Hypothalamus (tissue), 51 donors: Measurements from ENCODE around the gene MORC1.
"Not testable (repeated sequence)": the region's sequence is repeated elsewhere in the genome, so short reads cannot be mapped to it uniquely, and the experiment has no call there.

Source experiments
- DNase-seq, 51 donors: peaks; one replicate each; lab custom pipeline; 2025; lab: John Stamatoyannopoulos, UW

Gene MORC1

GRCh38 chr3:109117939-109118338, at the start of gene MORC1:
Gene MORC1 (minus strand): TSS chr3:109118134. CDS start chr3:109118059, 75 bp downstream.
- no peak for DNase-seq

GRCh38 chr3:109165905-109166304, 48.0 kb upstream of the MORC1 start:
- no peak for DNase-seq

GRCh38 chr3:109161487-109162123, 43.7 kb upstream of the MORC1 start:
- no peak for DNase-seq

GRCh38 chr3:109155828-109156227, 37.9 kb upstream of the MORC1 start:
- no peak for DNase-seq

- no peak for DNase-seq
Measured at GRCh38 chr3:109154979-109155378, 37.0 kb upstream of the MORC1 start.

- DNase-seq: no peak
Measured at GRCh38 chr3:109152320-109152719, 34.4 kb upstream of the MORC1 start.

- DNase-seq: no peak
Measured at GRCh38 chr3:109149078-109149477, 31.1 kb upstream of the MORC1 start.

GRCh38 chr3:109143646-109144045, 25.7 kb upstream of the MORC1 start:
- DNase-seq: no peak

GRCh38 chr3:109140318-109140717, 22.4 kb upstream of the MORC1 start:
- DNase-seq: no peak

GRCh38 chr3:109137761-109138160, 19.8 kb upstream of the MORC1 start:
- no peak for DNase-seq

- no peak for DNase-seq
Measured at GRCh38 chr3:109136523-109136922, 18.6 kb upstream of the MORC1 start, which contains the start of gene C3orf85. Gene C3orf85 (plus strand): TSS chr3:109136719. CDS start chr3:109136848, 129 bp downstream.

GRCh38 chr3:109133474-109133816, 15.5 kb upstream of the MORC1 start:
- DNase-seq: not testable (repeated sequence)

- no peak for DNase-seq
Measured at GRCh38 chr3:109132801-109133473, 15.0 kb upstream of the MORC1 start.

GRCh38 chr3:109131276-109131675, 13.3 kb upstream of the MORC1 start:
- DNase-seq: no peak

GRCh38 chr3:109127553-109127952, 9.6 kb upstream of the MORC1 start:
- no peak for DNase-seq

GRCh38 chr3:109125902-109126301, 8.0 kb upstream of the MORC1 start:
- DNase-seq: no peak

- DNase-seq: no peak
Measured at GRCh38 chr3:109122690-109123089, 4.8 kb upstream of the MORC1 start.

- DNase-seq: no peak
Measured at GRCh38 chr3:109118584-109118983, 650 bp upstream of the MORC1 start.

- DNase-seq: no peak
Measured at GRCh38 chr3:109116031-109116430, 1.9 kb downstream of the MORC1 start.

- no peak for DNase-seq
Measured at GRCh38 chr3:109115451-109115850, 2.5 kb downstream of the MORC1 start.

- no peak for DNase-seq
Measured at GRCh38 chr3:109114746-109115145, 3.2 kb downstream of the MORC1 start.

- DNase-seq: no peak
Measured at GRCh38 chr3:109112946-109113760, 4.8 kb downstream of the MORC1 start.
